Measurements from ENCODE around the gene RAPGEF1.

The RAPGEF1 gene

GRCh38 chr9:131657940-131658339 lies 81.9 kb downstream of the RAPGEF1 start:
- Histone ChIP-seq H3K27me3 (replicated peaks; ENCODE audit: insufficient read depth, low read length) (no peaks in the 10 kb centered on the region), H3K79me2 (ENCODE audit: low read length) (peaks cover 87% of the 10 kb centered on the region), H3K9ac (ENCODE audit: low read length) (no peak overlapping the region), H3K4me1 (ENCODE audit: low read length) (peaks cover 65% of the 10 kb centered on the region), H3K36me3 (replicated peaks; ENCODE audit: insufficient read depth, low read length) (no peaks in the 10 kb centered on the region), H3F3A (ENCODE audit: insufficient read depth, low read length) (peaks cover 42% of the 10 kb centered on the region), H3K4me2 (ENCODE audit: low read depth, low read length) (peak overlapping the region; percentile 22; the same call in 1 of the 2 replicates), H3K9me2 (replicated peaks; ENCODE audit: insufficient read depth, low read length) (no peaks in the 10 kb centered on the region), H3K9me3 (replicated peaks; ENCODE audit: insufficient read depth, low read length) (no peaks in the 10 kb centered on the region), H4K20me1 (ENCODE audit: insufficient read depth, low read length) (no peaks in the 10 kb centered on the region), H2AFZ (ENCODE audit: low read length) (no peak overlapping the region), H3K27ac (ENCODE audit: low read length) (peak overlapping the region; percentile 75; the same call in 1 of the 2 replicates), H3K4me3 (ENCODE audit: low read length) (no peak overlapping the region)
- TF ChIP-seq CTCF (IDR thresholded peaks at IDR 0.05; ENCODE audit: low read length) (no peak), EZH2phosphoT487 (IDR thresholded peaks at IDR 0.05; ENCODE audit: low read length) (no peak), EZH2 (optimal IDR thresholded peaks at IDR 0.05; ENCODE audit: low read depth, low read length) (no peak)
- no peak for DNase-seq

DNA sequence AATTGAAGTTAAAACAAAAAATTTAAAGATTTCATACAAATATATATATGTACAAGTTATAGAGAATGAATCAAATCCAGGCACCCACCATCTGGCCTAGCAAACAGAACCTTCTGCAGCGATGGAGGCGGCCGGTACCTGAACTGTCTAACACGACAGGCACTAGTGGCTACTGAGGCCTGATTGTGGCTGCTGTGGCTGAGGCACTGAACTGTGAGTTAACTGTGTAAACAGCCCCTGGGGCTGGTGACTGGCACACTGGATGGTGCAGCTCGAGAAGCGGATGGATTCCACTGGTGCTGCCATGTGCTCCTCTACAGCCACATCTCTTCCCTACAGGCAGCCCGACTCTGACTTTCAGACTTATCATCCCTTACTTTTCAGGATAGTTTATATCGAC lies 82.4 kb downstream of the RAPGEF1 start:
- no peaks in the 10 kb centered on the region for H3K9me2 ChIP-seq (replicated peaks; ENCODE audit: insufficient read depth, low read length)
- no peak for DNase-seq
- H3K4me1 ChIP-seq (ENCODE audit: low read length): peaks cover 65% of the 10 kb centered on the region
- H3F3A ChIP-seq (ENCODE audit: insufficient read depth, low read length): peaks cover 42% of the 10 kb centered on the region
- H3K36me3 ChIP-seq (replicated peaks; ENCODE audit: insufficient read depth, low read length): no peaks in the 10 kb centered on the region
- H3K4me3 ChIP-seq (ENCODE audit: low read length): no peak overlapping the region
- H3K4me2 ChIP-seq (ENCODE audit: low read depth, low read length): peak overlapping the region; percentile 22; the same call in 1 of the 2 replicates
- H3K79me2 ChIP-seq (ENCODE audit: low read length): peaks cover 87% of the 10 kb centered on the region
- no peak overlapping the region for H2AFZ ChIP-seq (ENCODE audit: low read length)
- peak overlapping the region; percentile 75; the same call in 1 of the 2 replicates for H3K27ac ChIP-seq (ENCODE audit: low read length)
- no peaks in the 10 kb centered on the region for H4K20me1 ChIP-seq (ENCODE audit: insufficient read depth, low read length)
- H3K9ac ChIP-seq (ENCODE audit: low read length): no peak overlapping the region
- TF ChIP-seq EZH2phosphoT487 (IDR thresholded peaks at IDR 0.05; ENCODE audit: low read length) (no peak), EZH2 (optimal IDR thresholded peaks at IDR 0.05; ENCODE audit: low read depth, low read length) (no peak), CTCF (IDR thresholded peaks at IDR 0.05; ENCODE audit: low read length) (no peak)
- H3K27me3 ChIP-seq (replicated peaks; ENCODE audit: insufficient read depth, low read length): no peaks in the 10 kb centered on the region
- no peaks in the 10 kb centered on the region for H3K9me3 ChIP-seq (replicated peaks; ENCODE audit: insufficient read depth, low read length)

- peak; percentile 82 for DNase-seq
- no peak overlapping the region for H2AFZ ChIP-seq (ENCODE audit: low read length)
- TF ChIP-seq EZH2phosphoT487 (IDR thresholded peaks at IDR 0.05; ENCODE audit: low read length) (no peak), EZH2 (optimal IDR thresholded peaks at IDR 0.05; ENCODE audit: low read depth, low read length) (no peak), CTCF (IDR thresholded peaks at IDR 0.05; ENCODE audit: low read length) (no peak)
- H3K4me3 ChIP-seq (ENCODE audit: low read length): no peak overlapping the region
- H3K27ac ChIP-seq (ENCODE audit: low read length): peak overlapping the region; percentile 75
- no peaks in the 10 kb centered on the region for H3K27me3 ChIP-seq (replicated peaks; ENCODE audit: insufficient read depth, low read length)
- H3K9ac ChIP-seq (ENCODE audit: low read length): peak overlapping the region; percentile 28; the same call in 1 of the 2 replicates
- no peaks in the 10 kb centered on the region for H3K9me3 ChIP-seq (replicated peaks; ENCODE audit: insufficient read depth, low read length)
- peak overlapping the region; percentile 22; the same call in 1 of the 2 replicates for H3K4me2 ChIP-seq (ENCODE audit: low read depth, low read length)
- peaks cover 42% of the 10 kb centered on the region for H3F3A ChIP-seq (ENCODE audit: insufficient read depth, low read length)
- peaks cover 87% of the 10 kb centered on the region for H3K79me2 ChIP-seq (ENCODE audit: low read length)
- H3K9me2 ChIP-seq (replicated peaks; ENCODE audit: insufficient read depth, low read length): no peaks in the 10 kb centered on the region
- H4K20me1 ChIP-seq (ENCODE audit: insufficient read depth, low read length): no peaks in the 10 kb centered on the region
- peaks cover 65% of the 10 kb centered on the region for H3K4me1 ChIP-seq (ENCODE audit: low read length)
- H3K36me3 ChIP-seq (replicated peaks; ENCODE audit: insufficient read depth, low read length): no peaks in the 10 kb centered on the region
Observed at GRCh38 chr9:131657037-131657377, 82.9 kb downstream of the RAPGEF1 start.
